HG03196 (cell line): ENCODE measurements around the gene ATP2B2.

ENCODE experiments used
- ATAC-seq: cut with Tn5 transposase; IDR thresholded peaks from one replicate; pipeline ENCODE4 v1.9.1; 2021; ENCODE audit not compliant: unreplicated experiment

The ATP2B2 gene

DNA sequence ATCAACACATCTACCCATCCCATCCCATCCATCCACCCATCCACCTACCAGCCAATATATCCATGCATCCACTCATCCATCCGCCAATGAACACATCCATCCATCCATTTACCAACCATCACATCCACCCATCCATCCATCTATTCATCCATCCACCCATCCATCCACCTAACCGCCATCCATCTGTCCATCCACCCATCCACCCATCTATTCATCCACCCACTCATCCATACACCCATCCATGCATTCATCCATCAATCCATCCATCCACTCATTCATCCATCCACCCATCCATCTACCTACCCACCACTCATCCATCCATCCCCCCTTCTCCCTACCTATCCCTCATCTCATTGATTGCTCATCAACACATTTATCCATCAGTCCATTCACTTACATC, 136.9 kb downstream of the ATP2B2 start:
- ATAC-seq: no peak

DNA sequence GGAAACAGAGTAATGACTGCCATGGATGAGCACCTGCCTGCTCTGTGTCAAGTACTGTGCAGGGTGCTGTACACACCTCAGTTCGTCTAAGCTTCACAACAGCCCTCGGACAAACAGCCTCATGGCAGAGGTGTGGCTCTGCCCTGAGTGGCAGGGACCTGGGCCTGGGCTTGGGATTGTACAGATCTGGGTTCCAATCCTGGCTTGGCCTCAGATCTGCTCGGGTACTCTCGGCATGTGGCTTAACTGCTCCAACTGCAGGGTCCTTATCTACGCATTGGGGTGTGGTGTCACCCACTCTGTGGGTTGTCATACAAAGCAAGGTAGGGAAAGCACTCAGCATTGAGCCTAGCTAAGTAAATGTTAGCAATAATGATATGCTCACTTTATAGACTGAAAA, 137.9 kb downstream of the ATP2B2 start:
- ATAC-seq: no peak

DNA sequence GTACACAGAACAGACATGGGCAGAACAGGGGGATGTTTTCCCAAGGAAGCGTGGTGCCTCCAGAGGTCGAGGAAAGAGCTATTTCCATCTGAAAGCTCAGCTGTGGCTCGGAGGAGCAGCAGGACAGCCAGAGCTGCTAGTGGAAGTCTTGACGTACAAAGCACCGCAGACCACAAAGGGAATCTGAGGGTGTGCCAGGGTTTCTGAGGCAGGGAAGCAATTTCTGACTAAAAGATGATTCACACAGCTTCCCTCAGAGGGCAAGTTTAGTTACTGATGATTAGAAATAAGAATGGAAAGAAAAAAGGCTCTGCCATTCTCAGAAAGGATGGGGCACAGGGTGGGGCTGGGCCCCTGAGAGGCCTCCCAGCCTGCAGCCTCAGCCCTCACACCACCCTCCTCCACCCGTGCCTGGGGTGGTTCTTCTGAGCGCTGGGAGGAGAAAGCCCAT, 138.7 kb downstream of the ATP2B2 start:
- ATAC-seq: no peak

DNA sequence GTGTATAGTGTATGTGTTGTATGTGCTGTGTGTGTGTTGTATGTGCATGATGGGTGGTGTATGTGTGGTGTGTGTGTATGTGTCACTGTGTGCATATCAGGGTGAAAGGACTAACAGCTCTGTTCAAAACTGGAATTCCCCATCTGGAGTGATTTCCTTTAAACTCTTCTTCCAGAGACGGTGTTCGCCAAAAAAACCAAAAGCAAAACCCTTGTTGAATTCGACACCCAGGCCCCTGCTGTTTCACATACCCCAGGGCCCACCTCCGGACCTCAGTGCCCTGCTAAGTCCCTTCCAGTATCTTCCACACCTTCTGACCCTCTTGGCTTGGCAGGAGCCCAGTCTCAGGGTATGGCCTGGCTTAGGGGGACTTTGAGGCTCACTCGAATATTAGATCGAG, 139.6 kb downstream of the ATP2B2 start:
- ATAC-seq: no peak

DNA sequence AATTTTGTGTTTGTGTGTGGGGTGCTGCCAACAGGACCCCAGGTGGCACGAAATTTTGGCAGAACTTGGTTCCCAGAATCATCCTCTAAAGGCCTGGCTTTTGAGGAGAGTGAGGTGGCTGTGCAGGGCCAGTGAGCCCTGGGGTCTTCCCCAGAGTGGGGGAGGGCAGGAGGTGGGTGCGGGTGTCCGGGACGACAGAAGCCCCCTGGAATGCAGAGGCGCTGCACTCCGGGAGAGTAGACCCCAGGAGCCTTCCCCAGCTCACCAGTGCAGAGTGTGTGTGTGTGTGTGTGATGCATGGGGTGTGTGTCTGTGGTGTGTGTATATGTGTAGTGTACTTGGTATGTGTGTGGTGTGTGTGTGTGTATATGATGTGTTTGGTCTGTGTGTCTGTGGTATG, 140.1 kb downstream of the ATP2B2 start:
- no peak for ATAC-seq

DNA sequence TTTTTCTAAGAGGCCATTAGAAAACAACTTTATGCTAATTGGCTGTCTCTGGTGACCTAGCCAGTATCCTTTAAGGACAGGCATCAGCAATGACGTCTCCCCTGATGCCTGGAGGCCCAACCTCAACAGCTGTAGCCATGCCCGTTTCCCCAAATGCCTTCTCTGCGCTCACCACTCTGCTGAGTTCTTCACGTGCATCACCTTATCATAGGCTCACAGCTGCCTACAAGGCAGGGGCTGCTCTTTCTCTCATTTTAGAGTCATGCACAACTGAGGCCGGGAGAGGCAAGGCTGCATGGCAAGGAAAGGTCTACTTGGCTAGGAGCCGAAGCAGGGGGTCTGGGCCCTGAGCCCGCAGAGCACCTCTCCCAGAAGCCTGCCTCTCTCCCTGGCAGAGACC, 140.6 kb downstream of the ATP2B2 start:
- ATAC-seq: no peak

DNA sequence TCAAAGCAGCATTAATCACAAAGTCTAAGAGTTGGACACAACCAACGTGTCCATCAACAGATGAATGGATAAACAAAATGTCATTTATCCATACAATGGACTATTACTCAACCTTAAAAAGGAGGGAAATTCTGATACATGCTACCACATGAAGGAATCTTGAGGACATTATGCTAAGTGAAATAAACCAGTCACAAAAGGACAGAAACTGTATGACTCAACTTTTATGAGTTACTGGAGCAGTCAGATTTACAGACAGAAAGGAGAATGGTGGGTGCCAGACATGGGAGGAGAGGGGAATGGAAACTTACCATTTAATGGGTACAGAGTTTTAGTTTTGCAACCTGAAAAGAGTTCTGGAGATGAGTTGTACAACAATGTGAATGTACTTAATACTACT, 141.5 kb downstream of the ATP2B2 start:
- ATAC-seq: no peak

DNA sequence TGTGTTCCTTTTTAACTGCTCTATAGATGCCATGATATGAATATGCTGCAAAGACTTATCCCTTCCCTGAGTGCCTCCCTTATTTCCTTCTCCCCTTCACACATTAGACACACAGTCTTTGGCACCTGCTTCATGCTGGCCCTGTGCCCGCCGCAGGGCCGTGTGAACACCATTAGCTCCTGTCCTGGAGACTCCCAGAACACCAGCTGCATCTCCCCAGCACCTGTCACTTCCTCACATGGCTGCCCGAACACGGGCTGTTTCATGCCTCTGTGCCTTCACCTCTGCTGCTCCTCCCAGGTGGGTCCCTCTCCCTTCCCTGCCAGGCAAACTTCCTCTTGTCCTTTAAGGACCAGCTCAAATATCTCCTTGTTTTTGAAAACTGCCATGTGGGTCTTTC, 144.0 kb downstream of the ATP2B2 start:
- no peak for ATAC-seq

DNA sequence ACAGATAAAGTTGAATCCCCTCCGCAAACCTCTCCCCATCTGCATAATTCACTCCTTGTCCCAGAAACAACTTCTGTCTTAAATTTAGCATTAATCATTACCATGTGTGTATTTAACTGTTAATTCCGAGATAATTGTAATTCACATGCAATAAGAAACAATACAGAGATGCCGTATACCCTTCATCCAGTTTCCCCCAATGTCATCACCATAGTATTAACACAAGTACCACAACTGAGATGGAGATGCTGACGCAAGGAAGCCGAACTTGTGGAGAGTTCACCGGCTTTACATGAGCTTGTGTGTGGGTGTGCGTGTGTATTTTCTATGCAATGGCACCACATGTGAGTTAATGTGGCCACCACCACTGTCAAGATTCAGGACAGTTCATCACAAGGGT, 144.9 kb downstream of the ATP2B2 start:
- no peak for ATAC-seq

DNA sequence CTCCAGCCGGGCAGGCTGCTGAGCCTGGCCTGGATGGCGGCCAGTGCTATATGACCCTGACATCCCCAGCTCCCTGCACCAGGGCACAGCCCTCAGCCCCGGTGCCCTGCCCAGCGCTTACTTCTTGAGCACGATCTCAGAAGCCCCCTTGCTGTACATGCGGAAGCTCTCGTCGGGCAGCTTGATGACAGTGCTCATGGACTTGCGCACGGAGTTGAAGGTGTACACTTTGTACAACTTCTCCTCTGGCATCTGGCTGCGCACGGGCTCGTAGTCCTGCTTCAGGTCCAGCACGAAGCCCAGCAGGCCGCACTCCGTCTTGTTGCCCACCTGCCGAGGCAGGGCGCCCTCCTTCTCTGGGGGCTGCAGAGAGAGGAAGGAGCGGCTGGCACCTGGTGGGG, 145.6 kb downstream of the ATP2B2 start:
- no peak for ATAC-seq

DNA sequence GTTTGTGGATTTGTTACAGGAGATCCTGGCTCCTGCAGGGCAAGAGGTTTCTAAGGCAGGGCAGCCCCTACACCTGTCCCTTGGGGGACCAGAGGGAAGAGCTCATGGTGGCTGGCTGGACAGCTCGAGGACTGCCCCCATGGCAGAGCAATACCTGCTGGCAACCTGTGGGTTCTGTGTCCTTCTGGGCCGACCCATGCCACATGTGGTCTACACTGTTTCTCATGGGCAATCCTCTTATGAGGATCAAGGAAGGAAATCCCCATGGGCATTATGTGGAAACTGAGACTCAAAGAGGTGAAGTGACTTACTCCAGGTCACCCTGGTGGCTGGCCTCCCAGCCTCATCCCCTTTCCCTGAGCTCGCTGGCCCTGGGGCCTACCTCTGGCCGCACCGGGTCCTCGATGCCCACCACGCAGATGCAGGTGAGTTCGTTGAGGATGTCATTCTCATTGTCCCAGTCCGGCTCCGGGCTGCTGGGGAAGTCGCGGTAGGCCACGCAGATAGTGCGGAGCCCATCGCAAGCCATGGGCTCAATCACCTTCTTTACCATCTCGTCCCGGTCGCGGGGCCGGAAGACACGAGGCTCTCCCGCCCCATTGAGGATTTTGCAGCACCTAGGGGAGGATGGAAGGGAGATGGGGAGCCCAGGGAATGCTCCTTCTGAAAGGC, 146.9 kb downstream of the ATP2B2 start:
- ATAC-seq: no peak

DNA sequence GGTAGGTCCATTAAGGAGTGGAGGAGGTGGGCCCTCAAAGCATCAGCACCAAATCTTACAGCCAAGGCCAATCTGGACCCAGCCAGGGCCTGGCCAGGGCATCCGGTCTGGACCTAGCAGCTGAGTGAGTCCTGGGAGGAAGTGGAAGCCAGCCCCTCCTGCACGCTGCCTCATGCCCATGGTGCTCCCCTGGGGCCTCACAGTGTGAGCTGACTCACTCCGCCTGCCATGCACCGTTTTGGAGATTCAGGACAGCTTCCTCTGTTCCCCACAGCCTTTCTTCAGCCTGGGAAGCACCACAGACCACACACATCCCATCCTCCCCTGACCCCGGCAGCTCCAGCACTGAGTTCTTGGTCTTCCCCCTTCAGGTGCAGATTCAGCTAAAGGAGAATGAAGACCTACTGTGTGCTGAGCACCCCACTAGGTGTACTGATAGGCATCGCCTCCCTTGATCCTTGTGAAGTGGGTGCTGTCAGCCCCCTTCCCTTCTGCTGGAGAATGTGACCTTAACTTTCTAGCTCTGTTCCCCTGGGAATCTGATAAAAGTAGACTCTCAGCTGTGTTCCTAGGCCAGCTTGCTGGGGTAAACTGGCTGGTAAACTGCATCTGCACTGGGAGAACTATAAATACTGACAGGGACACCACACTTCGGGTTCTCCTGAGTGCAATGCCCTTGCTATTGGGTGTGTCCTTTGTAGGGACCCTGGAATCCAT, 147.6 kb downstream of the ATP2B2 start:
- peak; percentile 75 for ATAC-seq

DNA sequence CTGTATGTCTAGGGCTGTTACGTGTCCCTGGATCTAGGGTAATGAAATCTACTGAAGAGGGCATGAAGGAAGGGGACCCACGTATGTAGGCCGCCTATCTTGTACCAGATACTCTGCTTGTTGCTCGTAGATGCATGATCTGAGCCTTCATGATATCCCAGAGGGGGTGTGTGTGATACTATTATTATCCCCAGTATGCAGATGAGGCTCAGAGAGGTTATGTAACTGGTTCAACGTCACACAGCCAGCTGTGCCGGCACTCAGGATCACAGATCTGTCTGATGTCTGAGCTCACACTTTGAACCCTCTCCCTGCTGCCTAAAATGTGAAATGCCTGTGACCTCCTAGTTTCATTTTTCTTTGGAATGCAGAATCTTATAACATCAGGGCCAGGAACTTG, 148.3 kb downstream of the ATP2B2 start:
- ATAC-seq: no peak

DNA sequence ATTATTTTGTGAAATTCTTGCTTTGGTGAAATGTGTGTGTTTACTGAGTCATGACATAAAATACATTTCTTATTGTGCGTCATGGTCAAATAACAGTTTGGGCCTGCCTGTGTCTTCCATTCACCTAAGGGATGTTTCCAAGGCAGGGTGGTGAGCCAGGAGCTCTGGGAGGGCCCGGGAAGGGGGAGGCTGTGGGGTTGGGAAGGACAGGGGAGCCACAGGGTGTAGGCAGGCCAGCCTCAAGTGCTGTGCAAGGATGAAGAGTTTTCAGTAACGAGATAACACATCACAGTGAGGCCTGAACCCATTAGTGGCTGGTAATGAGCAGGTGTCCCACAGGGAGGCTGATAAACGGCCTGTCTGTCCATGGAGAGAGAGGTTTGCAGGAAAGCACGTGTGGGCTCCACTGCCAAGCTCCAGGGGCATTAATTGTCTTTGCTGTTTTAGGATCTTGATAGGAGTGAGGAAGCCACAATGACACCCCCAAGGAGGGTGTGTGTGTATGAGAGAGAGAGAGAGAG, 148.9 kb downstream of the ATP2B2 start:
- ATAC-seq: no peak

DNA sequence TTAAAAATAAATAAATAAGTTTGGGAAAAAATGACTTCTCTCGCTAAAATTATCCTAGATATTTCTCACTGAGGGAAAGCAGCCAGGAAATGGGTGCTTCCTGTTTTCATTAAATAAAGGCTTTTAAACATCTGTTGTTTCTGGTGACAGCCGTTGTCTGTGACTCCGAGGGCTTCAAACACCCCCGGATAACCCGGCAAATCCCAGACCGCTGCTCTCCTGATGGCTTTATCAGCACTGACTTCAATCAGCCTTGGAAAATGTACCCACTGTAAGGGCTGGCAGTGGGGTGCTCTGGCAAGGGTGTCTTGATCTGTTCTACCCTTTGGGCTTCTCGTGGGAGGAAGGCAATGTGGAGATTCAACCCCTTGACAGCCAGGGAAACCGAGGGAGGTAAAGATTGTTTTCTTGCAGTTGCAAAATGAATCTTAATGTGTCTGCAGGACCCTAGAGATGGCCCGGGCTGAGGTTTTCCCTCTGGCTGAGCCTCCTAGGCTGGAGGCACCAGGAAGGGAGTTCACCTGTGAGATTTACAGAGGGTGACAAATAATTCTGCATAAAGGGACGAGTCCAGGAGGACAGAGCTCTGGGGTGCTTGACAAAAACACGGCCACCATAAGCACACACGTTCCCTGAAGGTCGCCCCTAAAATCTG, 150.9 kb downstream of the ATP2B2 start:
- ATAC-seq: no peak

DNA sequence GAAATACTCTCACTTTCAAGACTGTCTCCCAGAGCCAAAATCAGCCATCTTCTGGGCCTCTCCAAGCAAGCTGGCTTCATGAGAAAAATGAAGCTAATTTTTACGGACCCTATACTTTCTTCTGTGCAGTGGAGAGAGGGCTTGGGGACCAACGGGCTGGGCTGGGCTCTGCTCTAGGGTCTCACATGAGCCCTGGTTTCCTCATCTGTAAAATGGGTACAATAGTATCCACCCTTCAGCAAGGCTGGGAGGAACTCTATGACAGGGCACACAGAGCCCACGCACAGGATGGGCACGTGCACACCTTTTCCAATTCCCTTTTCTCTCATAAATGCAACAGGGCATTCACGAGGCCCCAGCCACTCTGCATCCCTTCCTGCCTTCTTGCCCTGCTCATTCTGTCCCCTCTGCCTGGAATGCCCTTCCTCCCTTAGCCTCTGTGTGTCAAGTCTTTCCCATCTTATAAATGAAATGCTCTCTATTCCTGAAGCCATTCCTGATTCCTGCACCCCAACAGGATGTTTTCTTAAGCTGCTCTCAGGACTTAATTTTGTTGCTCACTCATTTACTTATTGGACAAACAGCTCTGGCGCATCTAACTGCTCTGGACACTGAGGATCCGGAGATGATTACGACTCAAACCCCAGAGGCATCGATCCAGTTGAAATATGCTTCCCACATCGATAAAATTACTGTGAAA, 151.6 kb downstream of the ATP2B2 start:
- ATAC-seq: no peak

DNA sequence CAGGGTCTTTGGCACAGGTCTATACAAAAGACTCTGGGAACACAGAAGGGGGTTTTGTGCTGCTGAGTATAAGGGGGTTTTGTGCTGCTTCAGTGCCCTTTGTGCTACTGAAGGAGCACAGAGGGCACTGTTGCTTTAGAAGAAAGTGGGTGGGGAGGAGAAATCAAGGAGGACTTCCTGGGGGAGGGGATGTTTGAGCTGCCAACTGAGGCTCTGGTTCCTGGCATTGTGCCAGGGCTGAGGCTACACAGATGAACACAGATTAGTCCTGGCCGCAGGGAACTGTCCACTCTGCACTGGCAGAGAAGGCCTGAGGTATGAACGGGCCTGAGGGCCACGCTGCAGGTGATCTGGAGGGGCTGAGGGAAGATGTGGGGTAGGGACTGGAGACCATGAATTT, 152.2 kb downstream of the ATP2B2 start:
- no peak for ATAC-seq

DNA sequence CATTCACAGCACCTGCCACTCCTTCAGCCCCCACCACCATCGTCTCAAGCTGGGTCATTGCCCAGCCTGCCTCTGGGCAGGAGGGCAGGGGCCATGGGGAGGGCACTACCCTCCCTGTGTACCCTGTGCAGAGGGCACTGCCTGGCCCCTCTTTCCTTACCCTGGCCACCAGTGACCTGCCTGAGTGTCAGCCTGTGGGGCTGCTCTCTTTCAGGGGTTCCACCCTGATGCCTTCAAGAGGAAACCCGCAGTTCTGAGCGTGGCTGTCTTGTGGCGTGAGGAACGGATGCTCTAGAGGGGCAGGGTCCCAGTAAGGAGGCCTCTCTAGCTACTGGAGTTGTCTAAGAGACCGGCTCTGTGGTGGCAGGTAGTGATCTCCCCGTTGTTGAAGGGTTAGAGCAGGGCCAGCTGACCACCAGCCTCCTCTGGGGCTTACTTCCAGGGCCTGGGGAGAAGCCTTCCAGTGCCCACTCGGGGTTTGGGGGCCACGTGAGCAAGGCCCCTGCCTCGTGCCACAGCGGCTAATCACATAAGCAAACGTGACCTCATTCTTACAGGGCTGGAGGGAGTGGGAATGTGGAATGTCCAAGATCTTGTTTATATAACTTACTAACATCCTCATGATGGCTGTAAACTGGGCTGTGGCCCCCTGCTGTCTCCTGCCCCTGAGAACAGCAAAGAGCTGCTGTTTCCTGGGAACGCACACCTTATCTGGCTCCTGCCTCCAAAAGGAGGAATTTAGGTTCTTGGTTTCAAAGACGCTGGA, 153.1 kb downstream of the ATP2B2 start:
- ATAC-seq: no peak

DNA sequence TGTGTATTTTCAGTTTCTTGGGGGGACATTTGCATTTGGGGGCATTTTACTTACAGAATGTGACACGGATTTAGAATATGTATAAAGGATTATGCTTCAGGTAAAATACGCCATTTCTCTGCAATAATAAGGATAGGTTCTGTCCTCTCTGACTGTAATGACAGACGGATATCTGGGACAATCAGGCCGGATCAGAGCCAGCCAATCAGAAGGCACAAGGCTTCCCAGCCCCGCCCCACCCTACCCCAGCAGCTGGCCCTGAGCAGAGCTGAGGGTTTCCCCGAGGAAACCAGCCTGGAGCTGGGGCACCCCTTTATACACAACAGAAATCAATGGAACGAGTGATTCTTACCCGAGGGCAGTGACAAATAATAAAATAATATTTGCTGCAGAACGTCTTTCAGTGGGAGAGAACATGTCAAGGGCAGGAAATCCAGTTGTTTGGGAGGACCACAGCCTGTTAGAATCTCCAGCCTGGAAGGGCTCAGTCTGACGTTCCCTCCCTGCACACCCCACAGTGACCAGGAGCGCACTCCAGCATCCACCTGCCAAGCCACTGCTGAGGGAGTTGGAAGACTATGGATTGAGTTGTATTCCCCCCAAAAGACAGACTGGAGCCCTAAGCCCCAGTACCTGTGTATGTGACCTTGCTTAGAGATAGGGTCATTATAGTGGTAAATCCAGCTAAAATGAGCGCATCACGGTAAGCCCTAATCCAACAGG, 154.2 kb downstream of the ATP2B2 start:
- ATAC-seq: no peak

DNA sequence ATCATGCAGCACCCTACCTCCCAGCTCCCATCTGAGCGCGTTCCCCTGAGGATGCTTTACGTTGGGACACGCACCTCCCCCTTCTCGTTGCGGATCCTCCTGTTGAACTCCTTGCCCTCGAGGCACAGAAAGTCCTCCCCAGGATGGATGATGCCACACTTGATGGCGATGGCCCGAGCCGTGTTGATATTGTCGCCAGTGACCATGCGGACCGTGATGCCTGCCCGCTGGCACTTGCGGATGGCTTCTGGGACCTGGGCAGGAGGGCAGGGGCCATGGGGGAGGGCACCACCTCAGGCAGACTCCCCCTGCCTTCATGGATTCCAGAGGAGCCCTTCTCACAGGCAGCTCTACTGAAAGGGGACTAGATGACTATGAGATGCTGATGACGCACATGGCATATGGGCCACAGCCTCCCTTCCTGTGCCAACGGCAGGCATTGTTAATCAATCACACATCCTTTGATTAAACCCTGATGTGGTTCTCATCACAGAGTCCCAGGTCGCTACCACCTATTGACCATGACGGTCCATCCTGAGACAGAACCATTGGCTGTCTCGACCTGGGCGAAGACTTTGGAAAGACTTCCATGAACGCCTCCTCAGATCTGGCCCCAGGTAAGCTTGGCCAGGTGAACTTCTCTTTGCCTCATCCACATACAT, 154.9 kb downstream of the ATP2B2 start:
- no peak for ATAC-seq
